Measurements from ENCODE around the gene PRR19.

DNA sequence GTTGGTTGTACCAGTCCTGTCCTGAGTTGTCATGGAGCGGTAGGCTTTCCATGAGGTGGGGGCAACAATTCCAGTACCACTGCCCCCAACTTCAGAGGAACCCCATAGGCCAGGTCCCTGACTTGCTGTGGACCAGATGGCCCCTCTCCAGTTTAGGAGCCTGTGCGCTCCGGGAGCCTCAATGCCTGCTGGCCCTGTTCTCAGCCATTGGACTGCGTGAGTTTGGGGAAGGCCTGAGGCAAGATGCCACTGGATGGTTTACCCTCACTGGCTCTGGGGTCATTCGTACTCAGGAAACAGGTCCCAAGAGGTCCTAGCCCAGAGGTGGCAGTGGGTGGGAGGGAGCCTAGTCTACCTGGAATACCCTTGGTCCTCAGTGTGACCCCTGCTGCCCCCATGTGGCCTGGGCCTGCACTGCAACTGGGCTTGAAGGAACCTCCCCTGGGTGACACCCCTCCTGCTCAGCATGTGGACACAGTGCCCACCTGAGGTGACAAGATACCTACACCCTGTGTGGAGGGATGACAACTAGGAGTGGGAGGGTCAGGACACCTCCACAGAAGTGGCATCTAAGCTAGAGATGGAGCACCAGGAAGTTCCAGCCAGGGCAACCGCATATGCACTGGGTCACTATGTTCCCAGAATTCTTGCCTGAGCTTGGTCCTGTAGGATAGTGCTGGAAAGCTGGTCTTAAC lies 6.0 kb upstream of the PRR19 start:
- TF ChIP-seq POLR2A (IDR thresholded peaks at IDR 0.05): no peak
- TF ChIP-seq, protein P1, sequence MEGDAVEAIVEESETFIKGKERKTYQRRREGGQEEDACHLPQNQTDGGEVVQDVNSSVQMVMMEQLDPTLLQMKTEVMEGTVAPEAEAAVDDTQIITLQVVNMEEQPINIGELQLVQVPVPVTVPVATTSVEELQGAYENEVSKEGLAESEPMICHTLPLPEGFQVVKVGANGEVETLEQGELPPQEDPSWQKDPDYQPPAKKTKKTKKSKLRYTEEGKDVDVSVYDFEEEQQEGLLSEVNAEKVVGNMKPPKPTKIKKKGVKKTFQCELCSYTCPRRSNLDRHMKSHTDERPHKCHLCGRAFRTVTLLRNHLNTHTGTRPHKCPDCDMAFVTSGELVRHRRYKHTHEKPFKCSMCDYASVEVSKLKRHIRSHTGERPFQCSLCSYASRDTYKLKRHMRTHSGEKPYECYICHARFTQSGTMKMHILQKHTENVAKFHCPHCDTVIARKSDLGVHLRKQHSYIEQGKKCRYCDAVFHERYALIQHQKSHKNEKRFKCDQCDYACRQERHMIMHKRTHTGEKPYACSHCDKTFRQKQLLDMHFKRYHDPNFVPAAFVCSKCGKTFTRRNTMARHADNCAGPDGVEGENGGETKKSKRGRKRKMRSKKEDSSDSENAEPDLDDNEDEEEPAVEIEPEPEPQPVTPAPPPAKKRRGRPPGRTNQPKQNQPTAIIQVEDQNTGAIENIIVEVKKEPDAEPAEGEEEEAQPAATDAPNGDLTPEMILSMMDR (IDR thresholded peaks at IDR 0.05): peak; percentile 85 to 98 (median 90)
